Spleen (tissue), 7 donors: Measurements from ENCODE around the gene PHF21A.
A peak's percentile ranks its signal among the peaks of the same experiment; 100 is the strongest.

ENCODE experiments used
- POLR2A ChIP-seq, 3 donors: fragments of 450-650 bp; IDR thresholded peaks; one replicate each; pipeline ENCODE4 v1.5.1; 2017; ENCODE audit warnings: antibody characterized with exemption in 3 of 3, mild to moderate bottlenecking in 1 of 3
- POLR2AphosphoS5 ChIP-seq, 3 donors: sonication (generic); formaldehyde crosslinking; IDR thresholded peaks; one replicate each; pipeline ENCODE4 v1.5.1; 2017; ENCODE audit warnings: antibody characterized with exemption in 3 of 3
- TF ChIP-seq, protein P1 (sequence below), 11 experiments: fragments of 200-600 bp in 7 of 11; fragments of 450-650 bp in 4 of 11; sonication (generic) in 4 of 11; IDR thresholded peaks in 8 of 11; conservative IDR thresholded peaks in 3 of 11; 1 replicate in 7 of 11; 2 replicates in 4 of 11; pipeline versions ENCODE4 v1.4.0 to v1.8.0; 2016 to 2021; ENCODE audit warnings: antibody characterized with exemption in 11 of 11, inconsistent platforms in 4 of 11, mild to moderate bottlenecking in 1 of 11
- donor health status: DM: no; HTN: no; CAD: no; lungs with moderate emphysema.
- donor health status: DM: no; HTN: no; CAD: no.
- donor health status: DM: no; HTN: no; CAD: no.

DNA sequence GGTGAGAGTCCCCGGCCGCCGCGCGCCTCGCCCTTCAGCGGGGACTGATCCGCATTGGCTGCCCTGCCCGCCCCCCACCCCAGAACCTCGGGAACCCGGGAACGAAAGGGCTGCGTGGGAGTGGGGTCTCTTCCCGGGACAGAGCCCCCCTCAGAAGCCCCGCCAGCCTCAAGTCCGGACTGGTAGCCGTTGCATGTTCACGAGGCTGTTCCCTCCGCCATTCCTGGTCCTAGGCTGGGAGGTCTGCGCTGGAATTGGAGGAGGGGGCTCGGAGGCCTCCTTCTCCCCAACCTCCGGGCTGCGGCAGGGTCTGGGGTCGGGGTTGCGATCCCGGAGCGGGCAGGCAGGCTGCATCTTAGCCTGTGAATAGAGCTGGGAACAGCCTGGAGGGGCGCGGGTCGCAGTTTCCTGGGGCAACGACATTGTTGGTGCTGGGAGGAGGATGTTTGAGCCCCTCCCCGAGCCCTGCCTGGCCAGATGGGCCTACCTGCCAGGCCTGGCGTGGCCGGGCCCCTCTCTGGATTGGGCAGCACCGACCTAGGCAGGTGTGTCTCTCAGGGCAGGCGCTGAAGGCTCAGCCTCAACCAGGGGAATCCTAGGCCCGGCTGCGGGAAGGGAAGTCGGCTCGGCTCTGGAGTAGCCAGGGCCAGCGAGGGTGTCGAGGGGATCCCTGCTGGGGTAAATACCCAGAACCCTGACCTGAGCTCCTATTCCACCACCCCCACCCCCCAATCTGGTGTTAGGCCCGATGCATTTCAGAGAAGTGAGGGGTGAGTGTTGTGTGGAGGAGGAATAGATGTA is 235.1 kb downstream of the PHF21A start:
- TF ChIP-seq, protein P1, sequence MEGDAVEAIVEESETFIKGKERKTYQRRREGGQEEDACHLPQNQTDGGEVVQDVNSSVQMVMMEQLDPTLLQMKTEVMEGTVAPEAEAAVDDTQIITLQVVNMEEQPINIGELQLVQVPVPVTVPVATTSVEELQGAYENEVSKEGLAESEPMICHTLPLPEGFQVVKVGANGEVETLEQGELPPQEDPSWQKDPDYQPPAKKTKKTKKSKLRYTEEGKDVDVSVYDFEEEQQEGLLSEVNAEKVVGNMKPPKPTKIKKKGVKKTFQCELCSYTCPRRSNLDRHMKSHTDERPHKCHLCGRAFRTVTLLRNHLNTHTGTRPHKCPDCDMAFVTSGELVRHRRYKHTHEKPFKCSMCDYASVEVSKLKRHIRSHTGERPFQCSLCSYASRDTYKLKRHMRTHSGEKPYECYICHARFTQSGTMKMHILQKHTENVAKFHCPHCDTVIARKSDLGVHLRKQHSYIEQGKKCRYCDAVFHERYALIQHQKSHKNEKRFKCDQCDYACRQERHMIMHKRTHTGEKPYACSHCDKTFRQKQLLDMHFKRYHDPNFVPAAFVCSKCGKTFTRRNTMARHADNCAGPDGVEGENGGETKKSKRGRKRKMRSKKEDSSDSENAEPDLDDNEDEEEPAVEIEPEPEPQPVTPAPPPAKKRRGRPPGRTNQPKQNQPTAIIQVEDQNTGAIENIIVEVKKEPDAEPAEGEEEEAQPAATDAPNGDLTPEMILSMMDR (IDR thresholded peaks at IDR 0.05 in 8 of 11, conservative IDR thresholded peaks at IDR 0.05 in 3 of 11): no peak
- TF ChIP-seq POLR2A (IDR thresholded peaks at IDR 0.05): no peak
- peak in 1 of 3 donors; percentile 66 for TF ChIP-seq POLR2AphosphoS5 (IDR thresholded peaks at IDR 0.05)
